ENCODE results near the gene ATXN7. TPM values are rescaled to one million over a fixed set of nuclear protein-coding genes. Genes with fewer than 3 reads are reported as not detected.

The ATXN7 gene
- total RNA-seq, 1 experiment from 2014 or later = 27.5 TPM

GRCh38 chr3:63905731-63906620 is 42.3 kb downstream of the ATXN7 start:
- Histone ChIP-seq H3K27ac (ENCODE audit: low read depth, low read length) (no peak overlapping the region), H4K20me1 (ENCODE audit: insufficient read depth) (no peaks in the 10 kb centered on the region), H3K27me3 (ENCODE audit: insufficient read depth, low read length) (no peaks in the 10 kb centered on the region), H3K9me3 (ENCODE audit: control insufficient read depth in 1 of 2, insufficient read depth in 1 of 2, low read depth in 1 of 2, low read length in 2 of 2) (no peaks in the 10 kb centered on the region), H3K9ac (ENCODE audit: low read length) (no peak overlapping the region), H3K4me2 (ENCODE audit: low read length) (no peak overlapping the region), H3K9me2 (ENCODE audit: insufficient read depth) (no peaks in the 10 kb centered on the region), H3K36me3 (ENCODE audit: control insufficient read depth in 1 of 2, insufficient read depth in 2 of 2, low read length in 2 of 2) (0 out of 4 replicates have a peak, but pooled peaks cover 0 to 4% of the 10 kb centered on the region in 2 experiments), H3K79me2 (ENCODE audit: insufficient read depth, low read length) (peaks cover 17% of the 10 kb centered on the region; the same call in 1 of the 2 replicates), H3K4me1 (ENCODE audit: control insufficient read depth in 1 of 2, insufficient read depth in 2 of 2, low read length in 2 of 2) (peaks cover 2 to 10% of the 10 kb centered on the region in 2 experiments; a peak in 3 of 4 replicates), H2AFZ (ENCODE audit: low read depth, low read length, poor library complexity, severe bottlenecking) (no peak overlapping the region), H3K4me3 (replicated peaks in 1 of 2; ENCODE audit: low read depth in 1 of 2, low read length in 2 of 2) (no peak overlapping the region)
- RAD21 ChIA-PET (ENCODE audit: low non-redundant PET in 1 of 2, low total read pairs in 2 of 2, uncharacterized antibody in 2 of 2, unreplicated experiment in 2 of 2) = no interaction called here
- TF ChIP-seq FOSL1 (IDR thresholded peaks at IDR 0.05; ENCODE audit: low read depth) (no peak), ZNF274 (IDR thresholded peaks at IDR 0.05; ENCODE audit: low read depth, low read length) (no peak), EZH2 (IDR thresholded peaks at IDR 0.05) (no peak), ZBTB33 (IDR thresholded peaks at IDR 0.05; ENCODE audit: extremely low read depth, insufficient replicate concordance, low read length) (no peak), YY1 (IDR thresholded peaks at IDR 0.05; ENCODE audit: extremely low read depth, insufficient replicate concordance, low read depth, low read length) (no peak), SP1 (IDR thresholded peaks at IDR 0.05; ENCODE audit: low read depth) (no peak)
- CTCF ChIA-PET = no interaction called here
- intact Hi-C loops (cut with micrococcal nuclease) = loop anchor here (5.0 kb wide), 1 partner anchor 34 kb away; no protein-coding TSS in a partner anchor
- ATAC-seq (no peak), DNase-seq (ENCODE audit: low read depth, low spot score) (no peak)
- no TSS peak for BruUV-seq (replicated peaks)
- POLR2A ChIA-PET = no interaction called here

All from HCT116 (cell line).